RWPE2 (cell line): ENCODE data around the gene PRR18.

Experiments used
- ATAC-seq: fragments of 200-7000 bp; cut with Tn5 transposase; 3 replicates; pipeline ENCODE4 v1.9.1; 2021; ENCODE audit warnings: low read depth
- DNase-seq: peaks from one replicate; pipeline ENCODE4 v3.0.0-alpha.2; 2020; ENCODE audit warnings: low spot score
- H3K27ac ChIP-seq: fragments of 450-650 bp; 2 replicates; pipeline ENCODE4 v1.5.1; 2017; ENCODE audit warnings: mild to moderate bottlenecking; ENCODE audit not compliant: poor library complexity, severe bottlenecking
- H3K27me3 ChIP-seq: fragments of 250-450 bp; sonication (Bioruptor Pico); 2 replicates; pipeline ENCODE4 v1.5.1; 2021; ENCODE audit warnings: mild to moderate bottlenecking, moderate library complexity; ENCODE audit not compliant: insufficient read depth, poor library complexity, severe bottlenecking
- H3K36me3 ChIP-seq: fragments of 250-450 bp; sonication (Bioruptor Pico); 2 replicates; pipeline ENCODE4 v1.5.1; 2020; ENCODE audit warnings: low read depth, mild to moderate bottlenecking, moderate library complexity
- H3K4me1 ChIP-seq: fragments of 250-450 bp; sonication (Bioruptor Pico); 2 replicates; pipeline ENCODE4 v1.5.1; 2021; ENCODE audit warnings: mild to moderate bottlenecking, moderate library complexity; ENCODE audit not compliant: insufficient read depth, poor library complexity, severe bottlenecking
- H3K4me3 ChIP-seq: fragments of 250-450 bp; sonication (Bioruptor Pico); 2 replicates; pipeline ENCODE4 v1.5.1; 2021; ENCODE audit warnings: mild to moderate bottlenecking, moderate library complexity; ENCODE audit not compliant: severe bottlenecking
- H3K9me3 ChIP-seq: fragments of 250-450 bp; sonication (Bioruptor Pico); 2 replicates; pipeline ENCODE4 v1.5.1; 2021; ENCODE audit warnings: mild to moderate bottlenecking, moderate library complexity; ENCODE audit not compliant: severe bottlenecking
- CTCF ChIP-seq: fragments of 450-650 bp; IDR thresholded peaks from one replicate; pipeline ENCODE4 v1.5.1; 2017; ENCODE audit warnings: mild to moderate bottlenecking, moderate library complexity; ENCODE audit not compliant: poor library complexity, severe bottlenecking

PRR18 gene

DNA sequence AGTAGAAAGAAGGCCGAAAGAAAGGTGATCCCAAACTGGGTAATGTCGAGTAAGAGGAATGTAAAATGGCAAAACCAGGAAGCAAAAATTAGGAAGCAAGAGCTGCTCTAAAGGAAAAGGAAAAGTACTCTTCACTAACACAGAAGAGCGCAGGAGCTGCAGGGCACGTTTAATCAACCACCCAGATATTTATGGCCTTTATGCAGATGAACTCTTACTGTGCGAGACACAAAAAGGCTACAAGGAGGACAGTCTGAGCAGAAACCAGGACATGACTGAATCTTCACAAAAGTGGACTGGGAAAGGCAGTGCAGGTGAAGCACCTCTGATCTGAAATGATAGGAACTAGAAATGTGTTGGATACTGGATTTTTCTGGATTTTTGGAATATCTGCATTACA, 15.2 kb upstream of the PRR18 start:
- H3K27me3 ChIP-seq, result no peaks in the 10 kb centered on the region
- peaks cover 77% of the 10 kb centered on the region for H3K36me3 ChIP-seq
- no peak for ATAC-seq
- H3K27ac ChIP-seq, result no peak overlapping the region
- H3K4me1 ChIP-seq, result no peaks in the 10 kb centered on the region
- H3K9me3 ChIP-seq, result no peaks in the 10 kb centered on the region
- no peak overlapping the region for H3K4me3 ChIP-seq
- DNase-seq, result no peak
- no peak for TF ChIP-seq CTCF

DNA sequence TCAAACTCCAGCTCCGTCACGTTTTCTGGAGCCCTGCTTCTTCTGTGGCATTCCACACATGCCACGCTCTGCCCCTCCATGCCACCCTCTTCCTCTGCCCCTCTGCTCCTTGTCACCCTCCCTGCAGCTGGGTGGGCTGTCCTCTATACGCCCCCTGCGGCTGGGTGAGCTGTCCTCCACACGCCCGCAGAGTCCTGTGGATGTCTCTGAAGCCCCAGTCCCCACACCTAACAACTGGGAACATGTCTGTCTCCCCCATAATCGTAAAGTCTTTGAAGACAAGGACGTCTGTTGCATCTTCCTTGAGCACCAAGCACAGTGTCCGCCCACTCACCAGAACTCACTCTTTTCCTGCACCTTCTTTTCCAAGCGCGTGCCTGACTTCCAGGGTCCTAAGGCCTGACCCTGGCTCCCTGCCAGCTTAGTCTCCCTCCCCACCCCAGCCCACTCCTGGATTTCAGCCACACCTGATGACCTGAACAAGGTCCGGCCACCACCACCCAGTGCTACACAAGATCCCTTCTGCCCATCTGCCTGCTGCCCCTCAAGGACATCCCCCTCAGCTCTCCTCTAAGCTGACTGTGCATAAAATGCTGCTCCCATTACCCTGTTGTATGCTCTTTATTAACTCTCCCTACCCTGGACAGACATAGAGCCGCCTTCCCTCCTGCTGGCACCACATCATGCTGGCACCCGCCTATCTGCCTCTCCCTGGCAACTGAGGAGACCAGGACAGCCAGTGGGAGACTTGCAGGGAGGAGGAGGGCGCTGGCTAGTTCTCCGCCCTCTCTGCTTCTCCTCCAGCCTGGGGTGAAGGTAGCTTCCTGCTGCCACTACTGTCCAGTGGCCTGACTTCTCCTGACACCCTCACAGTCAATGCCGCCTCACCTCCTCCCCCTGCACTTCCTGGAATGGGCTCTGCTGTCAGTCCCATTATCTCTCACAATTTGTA, 10.7 kb upstream of the PRR18 start:
- Histone ChIP-seq H3K27ac (no peak overlapping the region), H3K4me1 (no peaks in the 10 kb centered on the region), H3K27me3 (no peaks in the 10 kb centered on the region), H3K4me3 (no peak overlapping the region), H3K36me3 (peaks cover 34% of the 10 kb centered on the region), H3K9me3 (no peaks in the 10 kb centered on the region)
- peak; percentile 40; the same call in 2 of the 3 replicates for ATAC-seq
- TF ChIP-seq CTCF, result no peak
- no peak for DNase-seq

- ATAC-seq, result peak; percentile 36; the same call in 1 of the 3 replicates
- Histone ChIP-seq H3K9me3 (no peaks in the 10 kb centered on the region), H3K4me3 (no peak overlapping the region), H3K27me3 (no peaks in the 10 kb centered on the region), H3K36me3 (peaks cover 27% of the 10 kb centered on the region), H3K27ac (no peak overlapping the region), H3K4me1 (no peaks in the 10 kb centered on the region)
- no peak for TF ChIP-seq CTCF
- DNase-seq, result no peak
These were observed 10.0 kb upstream of the PRR18 start for GRCh38 chr6:166318227-166318626.

DNA sequence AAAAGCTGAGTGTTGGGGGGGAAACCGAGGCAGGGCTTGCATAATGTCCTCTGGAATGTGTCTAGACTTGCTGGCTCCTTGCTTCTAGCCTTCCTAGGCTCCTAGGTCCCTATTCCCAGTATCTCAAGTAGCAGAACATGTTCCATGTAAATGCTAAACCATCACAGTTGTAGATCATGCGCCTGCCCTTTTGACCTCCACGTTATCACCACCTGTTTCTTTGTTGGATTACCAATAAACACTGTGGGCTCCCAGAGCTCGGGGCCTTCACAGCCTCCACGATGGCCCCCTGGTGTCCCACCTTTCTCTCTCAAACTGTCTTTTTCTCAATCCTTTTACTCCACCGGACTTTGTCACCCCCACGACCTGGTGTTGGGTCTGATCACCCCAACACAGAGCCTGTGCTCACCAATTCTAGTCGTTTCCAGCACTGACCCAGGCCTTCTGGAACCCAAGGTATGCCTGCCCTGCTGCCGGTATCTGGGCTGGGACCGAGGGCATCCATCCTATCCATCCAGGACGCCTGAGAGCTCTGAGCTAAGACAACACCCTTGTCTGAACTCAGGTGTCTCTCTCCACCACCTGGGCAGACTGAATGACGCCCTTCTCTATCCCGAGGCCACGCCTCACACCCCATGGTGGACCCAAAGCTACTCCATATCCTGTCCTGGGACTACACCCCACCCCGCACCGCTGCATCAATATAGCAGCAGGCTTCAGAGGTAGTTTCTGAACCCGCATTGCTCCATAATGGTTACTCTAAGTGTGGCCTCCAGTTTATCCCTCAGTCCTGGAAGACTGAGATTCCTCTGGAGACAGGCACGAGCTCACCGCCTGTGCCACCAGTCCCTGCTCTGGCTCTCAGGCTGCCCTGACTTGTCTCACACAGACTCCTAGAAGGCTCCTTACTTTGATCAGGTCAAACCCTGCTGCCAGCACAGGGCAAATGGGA, 9.3 kb upstream of the PRR18 start:
- DNase-seq, result no peak
- H3K36me3 ChIP-seq, result peaks cover 20% of the 10 kb centered on the region
- H3K27ac ChIP-seq, result no peak overlapping the region
- TF ChIP-seq CTCF, result no peak
- H3K9me3 ChIP-seq, result no peaks in the 10 kb centered on the region
- H3K4me3 ChIP-seq, result no peak overlapping the region
- peak; percentile 44; the same call in 1 of the 3 replicates for ATAC-seq
- H3K4me1 ChIP-seq, result no peaks in the 10 kb centered on the region
- H3K27me3 ChIP-seq, result no peaks in the 10 kb centered on the region
